ENCODE results near the gene RTN3.
"Not testable (repeated sequence)": the region's sequence is repeated elsewhere in the genome, so short reads cannot be mapped to it uniquely, and the experiment has no call there.

Gene RTN3, protein sequence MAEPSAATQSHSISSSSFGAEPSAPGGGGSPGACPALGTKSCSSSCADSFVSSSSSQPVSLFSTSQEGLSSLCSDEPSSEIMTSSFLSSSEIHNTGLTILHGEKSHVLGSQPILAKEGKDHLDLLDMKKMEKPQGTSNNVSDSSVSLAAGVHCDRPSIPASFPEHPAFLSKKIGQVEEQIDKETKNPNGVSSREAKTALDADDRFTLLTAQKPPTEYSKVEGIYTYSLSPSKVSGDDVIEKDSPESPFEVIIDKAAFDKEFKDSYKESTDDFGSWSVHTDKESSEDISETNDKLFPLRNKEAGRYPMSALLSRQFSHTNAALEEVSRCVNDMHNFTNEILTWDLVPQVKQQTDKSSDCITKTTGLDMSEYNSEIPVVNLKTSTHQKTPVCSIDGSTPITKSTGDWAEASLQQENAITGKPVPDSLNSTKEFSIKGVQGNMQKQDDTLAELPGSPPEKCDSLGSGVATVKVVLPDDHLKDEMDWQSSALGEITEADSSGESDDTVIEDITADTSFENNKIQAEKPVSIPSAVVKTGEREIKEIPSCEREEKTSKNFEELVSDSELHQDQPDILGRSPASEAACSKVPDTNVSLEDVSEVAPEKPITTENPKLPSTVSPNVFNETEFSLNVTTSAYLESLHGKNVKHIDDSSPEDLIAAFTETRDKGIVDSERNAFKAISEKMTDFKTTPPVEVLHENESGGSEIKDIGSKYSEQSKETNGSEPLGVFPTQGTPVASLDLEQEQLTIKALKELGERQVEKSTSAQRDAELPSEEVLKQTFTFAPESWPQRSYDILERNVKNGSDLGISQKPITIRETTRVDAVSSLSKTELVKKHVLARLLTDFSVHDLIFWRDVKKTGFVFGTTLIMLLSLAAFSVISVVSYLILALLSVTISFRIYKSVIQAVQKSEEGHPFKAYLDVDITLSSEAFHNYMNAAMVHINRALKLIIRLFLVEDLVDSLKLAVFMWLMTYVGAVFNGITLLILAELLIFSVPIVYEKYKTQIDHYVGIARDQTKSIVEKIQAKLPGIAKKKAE

DNA sequence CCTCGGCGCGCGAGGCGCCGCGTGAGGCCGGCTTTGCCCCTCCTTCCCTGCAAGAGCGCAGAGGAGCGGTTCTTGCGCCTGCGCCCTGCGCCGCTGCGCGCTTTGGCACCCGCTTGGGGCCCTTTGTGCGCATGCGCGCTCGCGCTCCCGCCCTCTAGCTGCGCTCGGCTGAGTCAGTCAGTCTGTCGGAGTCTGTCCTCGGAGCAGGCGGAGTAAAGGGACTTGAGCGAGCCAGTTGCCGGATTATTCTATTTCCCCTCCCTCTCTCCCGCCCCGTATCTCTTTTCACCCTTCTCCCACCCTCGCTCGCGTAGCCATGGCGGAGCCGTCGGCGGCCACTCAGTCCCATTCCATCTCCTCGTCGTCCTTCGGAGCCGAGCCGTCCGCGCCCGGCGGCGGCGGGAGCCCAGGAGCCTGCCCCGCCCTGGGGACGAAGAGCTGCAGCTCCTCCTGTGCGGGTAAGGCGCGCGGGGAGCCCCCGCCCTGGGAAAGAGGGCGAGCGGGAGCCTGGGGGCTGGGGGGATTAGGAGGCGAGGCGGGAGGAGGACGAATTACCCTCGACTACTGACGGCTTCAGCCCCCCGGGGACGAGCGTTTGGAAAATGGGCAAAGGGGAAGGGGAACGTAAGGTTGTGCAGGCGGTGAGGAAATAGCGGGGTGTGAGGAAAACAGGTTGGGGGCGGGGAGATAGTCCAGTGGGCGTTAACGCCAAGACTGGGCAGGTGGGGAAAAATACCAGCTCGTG is at the start of gene RTN3:
TSS of gene RTN3 (plus strand) at position 180 of the 745 bp plus-strand sequence. CDS start at position 317, 137 bp downstream.
- DNase-seq, result peak; percentile 99

DNA sequence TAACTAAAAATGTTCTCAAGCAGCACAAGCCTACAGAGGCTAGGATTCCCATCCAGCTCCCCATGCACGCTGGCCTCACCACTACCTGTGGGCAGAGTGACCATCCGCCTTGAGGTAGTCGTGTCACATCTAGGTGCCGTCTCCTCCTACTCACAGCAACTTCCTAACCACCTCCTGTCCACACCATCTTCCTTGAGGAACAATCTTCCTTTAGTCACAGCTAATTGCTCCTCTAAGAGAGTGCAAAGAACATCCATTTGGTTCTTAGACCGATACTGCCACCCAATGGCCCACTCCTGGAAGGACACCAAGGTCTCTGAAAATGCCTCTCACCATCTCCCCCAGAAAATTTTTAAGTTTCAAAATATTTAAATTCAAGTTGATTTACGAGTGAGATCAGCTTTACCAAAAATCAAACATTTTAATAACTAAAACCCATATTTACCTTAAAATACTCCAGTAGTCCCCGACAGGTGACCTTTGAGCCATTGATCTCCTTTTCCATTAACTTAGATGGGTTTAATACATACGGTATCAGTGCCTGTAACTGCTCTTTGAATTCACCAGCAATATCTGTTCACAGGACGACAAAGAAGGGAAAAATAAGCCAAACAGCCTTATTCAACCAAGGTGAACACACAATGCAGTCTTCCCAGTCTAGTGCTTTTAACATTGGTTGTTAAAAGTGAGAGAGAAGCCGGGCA is 45.4 kb upstream of the RTN3 start:
- peak; percentile 73 for DNase-seq

GRCh38 chr11:63638436-63638835 is 42.9 kb upstream of the RTN3 start:
- DNase-seq, result not testable (repeated sequence)

- no peak for DNase-seq
Measured at GRCh38 chr11:63639199-63639832, 42.0 kb upstream of the RTN3 start.

GRCh38 chr11:63641727-63642126 is 39.6 kb upstream of the RTN3 start:
- DNase-seq, result no peak

- no peak for DNase-seq
Measured at GRCh38 chr11:63643205-63643604, 38.1 kb upstream of the RTN3 start.

- no peak for DNase-seq
Measured at GRCh38 chr11:63652671-63653070, 28.6 kb upstream of the RTN3 start.

- no peak for DNase-seq
Measured at GRCh38 chr11:63660972-63661371, 20.3 kb upstream of the RTN3 start.

- DNase-seq, result no peak
Measured at GRCh38 chr11:63663809-63664208, 17.5 kb upstream of the RTN3 start.

DNA sequence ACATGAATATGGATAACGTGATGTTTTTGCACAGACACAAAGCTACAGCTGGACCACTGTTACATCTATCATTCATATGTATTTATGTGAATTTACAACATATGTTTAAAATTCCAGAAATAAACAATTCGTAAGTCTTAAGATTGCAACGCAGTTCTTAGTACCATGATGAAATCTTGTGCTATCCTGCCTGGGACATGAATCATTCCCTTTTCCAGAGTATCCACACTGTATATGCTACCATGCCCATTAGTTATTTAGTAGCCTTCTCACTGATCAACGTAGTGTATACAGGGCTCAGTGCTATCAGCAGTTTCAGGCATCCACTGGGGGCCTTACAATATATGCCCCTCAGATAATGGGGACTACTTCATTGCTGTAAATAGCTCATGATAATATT is 14.4 kb upstream of the RTN3 start:
- DNase-seq, result no peak

DNA sequence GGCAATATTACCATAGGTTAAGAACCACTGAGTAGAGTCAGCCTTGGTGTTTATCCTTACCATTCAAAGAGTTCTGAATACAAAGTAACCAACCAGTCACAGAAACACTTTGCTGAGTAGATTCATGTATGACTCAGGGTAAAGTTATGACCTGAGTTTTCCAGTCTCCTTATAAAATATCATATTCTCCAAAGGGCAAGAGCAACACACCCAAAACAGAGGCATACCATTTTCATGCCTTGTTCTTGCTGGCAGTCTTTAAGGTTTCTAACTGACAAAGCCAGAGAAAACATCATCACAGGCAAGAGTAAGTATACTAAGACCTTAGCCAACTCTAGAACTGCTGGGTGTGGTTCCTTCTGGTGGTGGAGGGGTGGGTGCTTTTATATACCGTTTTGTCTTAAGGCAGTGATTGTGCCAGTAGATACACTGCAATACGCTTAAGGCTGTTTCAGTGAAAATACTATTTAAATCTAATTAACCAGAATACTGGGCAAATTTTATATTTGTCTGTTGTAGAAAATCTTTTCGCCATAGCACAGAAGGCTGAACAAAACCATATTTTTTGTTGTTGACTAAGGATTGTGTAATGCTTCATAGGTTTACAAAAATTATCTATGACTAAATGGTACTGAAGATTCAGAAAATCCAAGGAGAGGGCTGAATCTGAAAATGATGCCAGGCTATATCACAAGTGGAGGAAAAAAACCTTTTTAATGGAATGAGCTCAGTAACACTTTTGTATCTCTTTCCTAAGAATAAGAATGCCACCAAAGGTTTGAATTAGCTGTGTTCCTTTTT is 13.1 kb upstream of the RTN3 start:
- DNase-seq, result no peak

GRCh38 chr11:63670096-63670432 is 11.2 kb upstream of the RTN3 start:
- DNase-seq, result no peak

- DNase-seq, result peak; percentile 48
Measured at GRCh38 chr11:63670433-63671321, 10.6 kb upstream of the RTN3 start.

DNA sequence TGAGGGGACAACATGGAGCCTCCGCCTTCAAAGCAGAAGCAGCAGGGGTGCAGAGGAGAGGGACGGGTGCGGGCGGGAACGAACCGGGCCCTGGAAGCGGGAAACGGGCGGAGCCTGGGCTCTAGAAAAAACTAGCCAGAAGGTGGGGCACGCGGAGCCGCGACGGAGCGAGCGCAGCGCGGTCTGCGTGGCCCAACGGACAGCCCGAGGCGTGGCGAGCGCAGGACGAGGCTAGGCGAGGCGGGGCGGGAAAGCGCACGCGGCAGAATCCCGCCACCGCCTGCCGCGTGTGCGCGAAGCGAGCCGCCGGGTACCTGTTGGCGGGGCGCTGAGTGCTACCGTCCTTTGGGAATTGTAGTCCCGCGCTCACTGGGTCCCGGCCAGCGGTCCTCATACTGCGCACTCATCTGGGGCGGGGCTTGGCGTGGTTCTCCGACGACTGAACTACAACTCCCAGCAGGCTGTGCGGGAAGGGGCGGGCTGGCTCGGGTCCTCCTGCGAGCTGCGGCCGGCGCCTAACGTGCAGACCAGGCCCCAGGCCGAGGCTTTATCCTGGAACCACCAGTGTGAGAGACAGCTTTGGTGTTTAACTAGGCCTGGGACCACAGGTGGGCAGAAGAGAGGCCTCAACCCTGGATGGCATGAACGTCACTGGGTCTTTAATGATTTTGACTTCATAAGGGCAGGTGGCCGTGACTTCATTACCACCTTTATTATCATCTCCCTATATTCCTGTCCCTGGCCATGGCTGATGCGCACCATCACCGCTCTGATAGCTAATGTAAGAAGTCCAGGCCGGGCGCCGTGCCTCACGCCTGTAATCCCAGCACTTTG is 9.8 kb upstream of the RTN3 start, which contains the start of gene ATL3:
TSS of gene ATL3 (minus strand) at position 55 of the 834 bp plus-strand sequence. CDS start at position 14, 41 bp downstream.
- DNase-seq, result peak; percentile 97

DNA sequence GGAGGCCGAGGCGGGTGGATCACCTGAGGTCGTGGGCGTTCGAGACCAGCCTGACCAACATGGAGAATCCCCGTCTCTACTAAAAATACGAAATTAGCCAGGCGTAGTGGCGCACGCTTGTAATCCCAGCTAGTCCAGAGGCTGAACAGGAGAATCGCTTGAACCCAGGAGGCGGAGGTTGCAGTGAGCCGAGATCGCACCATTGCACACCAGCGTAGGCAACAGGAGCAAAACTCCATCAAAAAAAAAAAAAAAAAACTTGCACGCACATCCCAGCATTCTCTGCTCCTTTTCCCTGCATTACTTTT is 9.2 kb upstream of the RTN3 start:
- DNase-seq, result no peak

- no peak for DNase-seq
Measured at GRCh38 chr11:63672936-63673539, 8.3 kb upstream of the RTN3 start.

DNA sequence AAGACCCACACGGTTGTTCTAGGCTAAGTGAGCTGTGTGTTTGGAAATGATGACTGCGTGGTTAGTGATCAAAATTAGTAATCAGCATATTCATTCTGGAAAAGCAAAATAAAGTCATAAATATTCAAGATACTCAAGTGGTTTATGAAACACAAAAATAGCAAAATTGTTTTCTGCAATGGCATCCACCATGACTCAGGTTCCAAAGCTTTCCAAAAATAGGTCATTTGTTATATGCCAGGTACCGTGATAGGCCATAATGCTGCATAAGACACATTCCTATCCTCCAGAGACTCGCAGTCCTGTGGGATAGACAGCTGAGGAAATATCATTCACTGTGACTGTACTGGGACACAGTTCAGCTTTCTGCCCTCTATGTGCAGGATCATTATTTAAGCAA is 7.7 kb upstream of the RTN3 start:
- no peak for DNase-seq

- DNase-seq, result no peak
Measured at GRCh38 chr11:63680834-63681320, 423 bp upstream of the RTN3 start.
